Transverse colon (tissue), 4 donors: ENCODE data around the gene GMDS. TPM values are rescaled to one million over a fixed set of nuclear protein-coding genes. Genes with fewer than 3 reads are reported as not detected.

Source experiments
- DNase-seq: peaks from one replicate; pipeline ENCODE4 v3.0.0-alpha.2; 2019
- H3K27ac ChIP-seq, 4 donors: fragments of 200-600 bp; sonication (generic); 2 replicates each; pipeline ENCODE4 v1.5.1; 2016 to 2018; ENCODE audit warnings: inconsistent platforms in 4 of 4
- H3K27me3 ChIP-seq: fragments of 200-600 bp; sonication (generic); 2 replicates; pipeline ENCODE4 v1.5.1; 2017; ENCODE audit warnings: inconsistent platforms
- H3K36me3 ChIP-seq, 4 donors: fragments of 200-600 bp; sonication (generic); 2 replicates each; pipeline ENCODE4 v1.5.1; 2017 to 2019; ENCODE audit warnings: inconsistent platforms in 4 of 4
- H3K4me1 ChIP-seq, 4 donors: fragments of 200-600 bp; sonication (generic); 2 replicates each; pipeline ENCODE4 v1.5.1; 2017 to 2020; ENCODE audit warnings: inconsistent platforms in 4 of 4
- H3K4me3 ChIP-seq, 4 donors: fragments of 200-600 bp; sonication (generic); 1 replicate in 1 of 4; 2 replicates in 3 of 4; pipeline versions ENCODE4 v1.5.1 to v1.6.1; 2017 to 2019; ENCODE audit warnings: inconsistent platforms in 4 of 4
- H3K9me3 ChIP-seq, 2 donors: fragments of 200-600 bp; sonication (generic); 2 replicates each; pipeline ENCODE4 v1.5.1; 2017 to 2019; ENCODE audit warnings: inconsistent platforms in 2 of 2
- CTCF ChIP-seq, 5 experiments: fragments of 200-600 bp in 3 of 5; fragments of 450-650 bp in 2 of 5; sonication (generic) in 3 of 5; IDR thresholded peaks; 1 replicate in 2 of 5; 2 replicates in 3 of 5; pipeline ENCODE4 v1.5.1; 2016 to 2017; ENCODE audit warnings: antibody characterized with exemption in 5 of 5, inconsistent platforms in 3 of 5, mild to moderate bottlenecking in 2 of 5, moderate library complexity in 1 of 5
- EP300 ChIP-seq: sonication (generic); formaldehyde crosslinking; IDR thresholded peaks from one replicate; pipeline ENCODE4 v1.6.1; 2017; ENCODE audit warnings: antibody characterized with exemption, low read depth
- POLR2A ChIP-seq: fragments of 450-650 bp; IDR thresholded peaks from one replicate; pipeline ENCODE4 v1.6.1; 2016; ENCODE audit warnings: antibody characterized with exemption, mild to moderate bottlenecking, moderate library complexity
- POLR2AphosphoS5 ChIP-seq, 3 donors: sonication (generic); formaldehyde crosslinking; IDR thresholded peaks; one replicate each; pipeline ENCODE4 v1.6.1; 2016; ENCODE audit warnings: antibody characterized with exemption in 3 of 3
- WGBS, 2 donors: methylation state at CpG; one replicate each; pipeline ENCODE4 v1.1.5; 2018; ENCODE audit warnings: low coverage in 1 of 2; 5-methylcytosine and 5-hydroxymethylcytosine counted together
- in situ Hi-C, 4 donors: fragments of 200-750 bp; cut with MboI; loops; one replicate each; pipeline versions ENCODE4 v1.15.0 to v1.15.1; 2017; ENCODE audit warnings: low sequenced_read_pairs in 3 of 4, low pct_ligation_motif_present in 1 of 4, low pct_unique_long_range_greater_than_20kb in 1 of 4
- intact Hi-C: fragments of 100-400 bp; cut with DNase I; formaldehyde crosslinking; loops from one replicate; pipeline ENCODE4 v1.15.1; 2023; ENCODE audit warnings: low total_unique reads
- total RNA-seq, 4 donors: library from RNA; depleted of rRNA; stranded (reverse); fragments of >200 nt; gene quantifications; one replicate each; pipeline ENCODE4 v1.1.0, GENCODE V29; 2016

GMDS gene
- total RNA-seq, 4 donors from 2014 or later: 66.2 to 546 (median 102) TPM

GRCh38 chr6:2208468-2208867, 36.9 kb downstream of the GMDS start:
- 70 to 87% methylated on average over 3 of the region's 3 CpGs for WGBS, 2 donors
- in situ Hi-C loops (loop anchor here in 1 of 4 donors (25.0 kb wide), 1 partner anchor 129 kb away; no protein-coding TSS in a partner anchor), intact Hi-C loops (no loop called here)
- no peaks in the 10 kb centered on the region for H3K4me1 ChIP-seq
- no peak for DNase-seq
- H3K27ac ChIP-seq: no peak overlapping the region
- no peaks in the 10 kb centered on the region for H3K36me3 ChIP-seq
- H3K9me3 ChIP-seq: no peaks in the 10 kb centered on the region
- no peak for TF ChIP-seq POLR2A
- no peak for TF ChIP-seq POLR2AphosphoS5 (IDR thresholded peaks at IDR 0.05)
- TF ChIP-seq EP300: no peak
- H3K27me3 ChIP-seq: no peaks in the 10 kb centered on the region
- no peak overlapping the region for H3K4me3 ChIP-seq

DNA sequence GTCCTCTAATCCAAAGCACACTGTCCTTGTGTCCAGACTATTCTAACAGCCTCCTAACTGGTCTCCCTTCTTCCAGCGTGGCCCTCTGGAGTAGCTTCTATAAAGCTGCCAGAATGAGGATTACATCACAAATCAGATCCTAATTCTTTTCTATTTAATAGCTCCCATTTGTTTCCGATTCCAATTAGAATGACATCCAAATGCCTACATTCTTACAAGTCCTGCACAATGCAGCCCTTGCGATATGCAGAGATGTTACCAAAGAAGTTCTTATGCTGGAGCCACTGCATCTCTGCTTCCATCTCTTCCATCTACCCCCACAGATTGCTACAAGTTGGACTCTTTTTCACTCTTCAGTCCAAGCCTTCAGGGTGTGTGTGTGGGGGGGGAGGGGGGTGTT, 40.0 kb downstream of the GMDS start:
- no peaks in the 10 kb centered on the region for H3K9me3 ChIP-seq
- no peak for DNase-seq
- H3K4me3 ChIP-seq: no peak overlapping the region
- 92 to 94% methylated on average over 2 to 3 of the region's 3 CpGs for WGBS, 2 donors
- H3K4me1 ChIP-seq: no peaks in the 10 kb centered on the region
- H3K27ac ChIP-seq: no peak overlapping the region
- no peaks in the 10 kb centered on the region for H3K27me3 ChIP-seq
- TF ChIP-seq POLR2AphosphoS5 (IDR thresholded peaks at IDR 0.05) (no peak), POLR2A (no peak), EP300 (no peak), CTCF (IDR thresholded peaks at IDR 0.05) (no peak)
- in situ Hi-C loops (loop anchor here in 1 of 4 donors (25.0 kb wide), 1 partner anchor 132 kb away; no protein-coding TSS in a partner anchor), intact Hi-C loops (no loop called here)
- H3K36me3 ChIP-seq: no peaks in the 10 kb centered on the region

DNA sequence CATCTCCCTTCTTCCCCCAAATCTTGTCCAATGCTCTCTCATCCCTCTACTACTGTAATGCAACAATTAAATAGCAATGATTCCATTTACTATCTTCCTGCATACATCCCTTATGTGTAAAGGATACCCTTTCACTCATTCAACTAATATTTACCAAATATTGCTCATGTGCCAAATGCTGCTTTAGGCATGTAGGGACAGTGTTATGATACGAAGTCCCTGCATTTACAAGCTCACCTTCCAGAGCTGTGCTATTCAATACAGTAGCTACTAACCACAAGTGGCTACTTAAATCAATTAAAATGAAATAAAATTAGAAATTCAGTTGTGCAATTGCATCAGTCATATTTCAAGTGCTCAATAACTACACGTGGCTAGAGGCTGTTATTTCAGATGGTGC, 41.1 kb downstream of the GMDS start:
- TF ChIP-seq CTCF (IDR thresholded peaks at IDR 0.05) (no peak), EP300 (no peak), POLR2A (no peak), POLR2AphosphoS5 (IDR thresholded peaks at IDR 0.05) (no peak)
- in situ Hi-C loops: loop anchor here in 1 of 4 donors (25.0 kb wide), 1 partner anchor 133 kb away; no protein-coding TSS in a partner anchor
- whole genome bisulfite sequencing, 2 donors: 63 to 79% methylated on average over 1 to 2 of the region's 2 CpGs

DNA sequence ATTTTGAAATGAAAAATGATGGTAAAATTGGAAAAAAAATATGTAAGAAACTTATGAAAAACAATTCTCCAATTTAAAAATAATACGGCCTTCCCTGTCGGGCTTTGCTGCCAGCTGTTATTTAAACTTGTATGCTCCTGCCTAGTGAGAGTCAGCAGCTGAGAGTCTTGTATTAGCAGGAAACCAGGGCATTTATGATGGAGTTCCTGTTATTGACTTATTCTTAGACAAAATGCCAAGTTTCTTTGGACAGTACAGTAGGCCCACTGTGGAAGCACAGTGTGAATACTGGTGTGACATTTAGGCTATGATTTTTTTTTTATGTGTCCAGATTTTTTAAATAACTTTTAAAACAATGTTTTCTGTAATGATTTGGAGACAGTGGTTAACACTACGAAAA, 42.1 kb downstream of the GMDS start:
- Histone ChIP-seq H3K27me3 (no peaks in the 10 kb centered on the region), H3K9me3 (no peaks in the 10 kb centered on the region), H3K36me3 (no peaks in the 10 kb centered on the region), H3K4me3 (no peak overlapping the region), H3K4me1 (no peaks in the 10 kb centered on the region), H3K27ac (no peak overlapping the region)
- intact Hi-C loops: no loop called here
- 78 to 83% methylated on average over 1 to 3 of the region's 3 CpGs for WGBS, 2 donors
- DNase-seq: no peak
- no peak for TF ChIP-seq EP300
- TF ChIP-seq POLR2A: no peak
- no peak for TF ChIP-seq POLR2AphosphoS5 (IDR thresholded peaks at IDR 0.05)
- no peak for TF ChIP-seq CTCF (IDR thresholded peaks at IDR 0.05)
- in situ Hi-C loops: loop anchor here in 1 of 4 donors (25.0 kb wide), 1 partner anchor 134 kb away; no protein-coding TSS in a partner anchor

More for the DNA sequence above, 41.1 kb downstream of the GMDS start:
- H3K27ac ChIP-seq: no peak overlapping the region
- H3K27me3 ChIP-seq: no peaks in the 10 kb centered on the region
- intact Hi-C loops: no loop called here
- no peaks in the 10 kb centered on the region for H3K4me1 ChIP-seq
- no peak overlapping the region for H3K4me3 ChIP-seq
- DNase-seq: no peak
- H3K9me3 ChIP-seq: no peaks in the 10 kb centered on the region
- no peaks in the 10 kb centered on the region for H3K36me3 ChIP-seq

DNA sequence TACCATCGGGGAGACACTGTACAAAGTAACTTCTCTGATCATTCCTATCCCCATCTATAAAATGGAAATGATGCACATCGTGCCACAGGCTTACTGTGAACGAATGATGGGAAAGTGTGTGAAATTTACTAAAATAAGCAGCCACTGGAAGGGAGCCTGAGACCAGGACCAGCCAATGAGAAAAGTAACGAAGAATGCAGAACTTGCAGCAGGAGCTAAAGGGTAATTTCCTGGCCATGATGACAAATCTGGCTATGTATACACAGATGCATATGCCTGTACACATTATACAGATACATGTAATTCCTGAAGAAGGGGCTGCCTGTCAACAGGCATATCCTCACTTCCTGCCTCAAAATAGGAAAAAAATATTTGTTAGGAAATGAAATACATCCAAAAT, 47.4 kb downstream of the GMDS start:
- in situ Hi-C loops: loop anchor here in 2 of 4 donors (10.0 to 25.0 kb wide), 2 partner anchors 439 to 603 kb away; no protein-coding TSS in a partner anchor
- intact Hi-C loops: no loop called here
- H3K27ac ChIP-seq: no peak overlapping the region

More for the DNA sequence above, 47.4 kb downstream of the GMDS start:
- 89 to 90% methylated on average over 3 to 4 of the region's 4 CpGs for WGBS, 2 donors
- Histone ChIP-seq H3K27me3 (no peaks in the 10 kb centered on the region), H3K36me3 (no peaks in the 10 kb centered on the region), H3K9me3 (no peaks in the 10 kb centered on the region), H3K4me3 (no peak overlapping the region), H3K4me1 (peaks cover 0 to 15% (median 4%) of the 10 kb centered on the region in 4 donors)
- DNase-seq: no peak
- TF ChIP-seq POLR2A: no peak
- TF ChIP-seq CTCF (IDR thresholded peaks at IDR 0.05): no peak
- no peak for TF ChIP-seq EP300
- TF ChIP-seq POLR2AphosphoS5 (IDR thresholded peaks at IDR 0.05): no peak
